ENCODE results near the gene MAP3K5. TPM values are rescaled to one million over a fixed set of nuclear protein-coding genes. Genes with fewer than 3 reads are reported as not detected.

The MAP3K5 gene
- total and polyA plus RNA-seq, 2 of the 8 experiments (the other 6 are each of a cell fraction or from before 2014, with no cell fraction given), result 0.63 to 2.6 TPM

DNA sequence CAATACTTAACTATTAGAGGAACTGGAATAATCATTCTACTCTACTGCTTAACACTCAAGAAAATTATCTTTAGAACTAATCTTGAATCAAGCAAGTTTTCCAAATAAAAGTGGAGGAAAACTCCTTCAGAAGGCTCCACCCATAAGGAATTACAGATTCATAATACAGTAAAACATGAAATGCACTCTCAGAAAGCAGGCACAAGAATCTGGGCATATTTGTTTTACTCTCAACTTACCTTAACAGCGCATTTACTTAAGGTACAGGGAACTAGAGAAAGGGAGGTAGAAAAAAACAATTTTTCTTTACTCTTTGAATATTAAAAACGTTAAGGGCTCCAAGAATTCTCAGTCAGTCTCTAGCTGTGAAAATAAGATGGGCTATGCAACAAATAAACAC, 140.3 kb downstream of the MAP3K5 start (continued):
- TF ChIP-seq, protein P1, sequence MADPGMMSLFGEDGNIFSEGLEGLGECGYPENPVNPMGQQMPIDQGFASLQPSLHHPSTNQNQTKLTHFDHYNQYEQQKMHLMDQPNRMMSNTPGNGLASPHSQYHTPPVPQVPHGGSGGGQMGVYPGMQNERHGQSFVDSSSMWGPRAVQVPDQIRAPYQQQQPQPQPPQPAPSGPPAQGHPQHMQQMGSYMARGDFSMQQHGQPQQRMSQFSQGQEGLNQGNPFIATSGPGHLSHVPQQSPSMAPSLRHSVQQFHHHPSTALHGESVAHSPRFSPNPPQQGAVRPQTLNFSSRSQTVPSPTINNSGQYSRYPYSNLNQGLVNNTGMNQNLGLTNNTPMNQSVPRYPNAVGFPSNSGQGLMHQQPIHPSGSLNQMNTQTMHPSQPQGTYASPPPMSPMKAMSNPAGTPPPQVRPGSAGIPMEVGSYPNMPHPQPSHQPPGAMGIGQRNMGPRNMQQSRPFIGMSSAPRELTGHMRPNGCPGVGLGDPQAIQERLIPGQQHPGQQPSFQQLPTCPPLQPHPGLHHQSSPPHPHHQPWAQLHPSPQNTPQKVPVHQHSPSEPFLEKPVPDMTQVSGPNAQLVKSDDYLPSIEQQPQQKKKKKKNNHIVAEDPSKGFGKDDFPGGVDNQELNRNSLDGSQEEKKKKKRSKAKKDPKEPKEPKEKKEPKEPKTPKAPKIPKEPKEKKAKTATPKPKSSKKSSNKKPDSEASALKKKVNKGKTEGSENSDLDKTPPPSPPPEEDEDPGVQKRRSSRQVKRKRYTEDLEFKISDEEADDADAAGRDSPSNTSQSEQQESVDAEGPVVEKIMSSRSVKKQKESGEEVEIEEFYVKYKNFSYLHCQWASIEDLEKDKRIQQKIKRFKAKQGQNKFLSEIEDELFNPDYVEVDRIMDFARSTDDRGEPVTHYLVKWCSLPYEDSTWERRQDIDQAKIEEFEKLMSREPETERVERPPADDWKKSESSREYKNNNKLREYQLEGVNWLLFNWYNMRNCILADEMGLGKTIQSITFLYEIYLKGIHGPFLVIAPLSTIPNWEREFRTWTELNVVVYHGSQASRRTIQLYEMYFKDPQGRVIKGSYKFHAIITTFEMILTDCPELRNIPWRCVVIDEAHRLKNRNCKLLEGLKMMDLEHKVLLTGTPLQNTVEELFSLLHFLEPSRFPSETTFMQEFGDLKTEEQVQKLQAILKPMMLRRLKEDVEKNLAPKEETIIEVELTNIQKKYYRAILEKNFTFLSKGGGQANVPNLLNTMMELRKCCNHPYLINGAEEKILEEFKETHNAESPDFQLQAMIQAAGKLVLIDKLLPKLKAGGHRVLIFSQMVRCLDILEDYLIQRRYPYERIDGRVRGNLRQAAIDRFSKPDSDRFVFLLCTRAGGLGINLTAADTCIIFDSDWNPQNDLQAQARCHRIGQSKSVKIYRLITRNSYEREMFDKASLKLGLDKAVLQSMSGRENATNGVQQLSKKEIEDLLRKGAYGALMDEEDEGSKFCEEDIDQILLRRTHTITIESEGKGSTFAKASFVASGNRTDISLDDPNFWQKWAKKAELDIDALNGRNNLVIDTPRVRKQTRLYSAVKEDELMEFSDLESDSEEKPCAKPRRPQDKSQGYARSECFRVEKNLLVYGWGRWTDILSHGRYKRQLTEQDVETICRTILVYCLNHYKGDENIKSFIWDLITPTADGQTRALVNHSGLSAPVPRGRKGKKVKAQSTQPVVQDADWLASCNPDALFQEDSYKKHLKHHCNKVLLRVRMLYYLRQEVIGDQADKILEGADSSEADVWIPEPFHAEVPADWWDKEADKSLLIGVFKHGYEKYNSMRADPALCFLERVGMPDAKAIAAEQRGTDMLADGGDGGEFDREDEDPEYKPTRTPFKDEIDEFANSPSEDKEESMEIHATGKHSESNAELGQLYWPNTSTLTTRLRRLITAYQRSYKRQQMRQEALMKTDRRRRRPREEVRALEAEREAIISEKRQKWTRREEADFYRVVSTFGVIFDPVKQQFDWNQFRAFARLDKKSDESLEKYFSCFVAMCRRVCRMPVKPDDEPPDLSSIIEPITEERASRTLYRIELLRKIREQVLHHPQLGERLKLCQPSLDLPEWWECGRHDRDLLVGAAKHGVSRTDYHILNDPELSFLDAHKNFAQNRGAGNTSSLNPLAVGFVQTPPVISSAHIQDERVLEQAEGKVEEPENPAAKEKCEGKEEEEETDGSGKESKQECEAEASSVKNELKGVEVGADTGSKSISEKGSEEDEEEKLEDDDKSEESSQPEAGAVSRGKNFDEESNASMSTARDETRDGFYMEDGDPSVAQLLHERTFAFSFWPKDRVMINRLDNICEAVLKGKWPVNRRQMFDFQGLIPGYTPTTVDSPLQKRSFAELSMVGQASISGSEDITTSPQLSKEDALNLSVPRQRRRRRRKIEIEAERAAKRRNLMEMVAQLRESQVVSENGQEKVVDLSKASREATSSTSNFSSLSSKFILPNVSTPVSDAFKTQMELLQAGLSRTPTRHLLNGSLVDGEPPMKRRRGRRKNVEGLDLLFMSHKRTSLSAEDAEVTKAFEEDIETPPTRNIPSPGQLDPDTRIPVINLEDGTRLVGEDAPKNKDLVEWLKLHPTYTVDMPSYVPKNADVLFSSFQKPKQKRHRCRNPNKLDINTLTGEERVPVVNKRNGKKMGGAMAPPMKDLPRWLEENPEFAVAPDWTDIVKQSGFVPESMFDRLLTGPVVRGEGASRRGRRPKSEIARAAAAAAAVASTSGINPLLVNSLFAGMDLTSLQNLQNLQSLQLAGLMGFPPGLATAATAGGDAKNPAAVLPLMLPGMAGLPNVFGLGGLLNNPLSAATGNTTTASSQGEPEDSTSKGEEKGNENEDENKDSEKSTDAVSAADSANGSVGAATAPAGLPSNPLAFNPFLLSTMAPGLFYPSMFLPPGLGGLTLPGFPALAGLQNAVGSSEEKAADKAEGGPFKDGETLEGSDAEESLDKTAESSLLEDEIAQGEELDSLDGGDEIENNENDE (IDR thresholded peaks at IDR 0.05; ENCODE audit: insufficient replicate concordance, low read length), result no peak
- no peak for TF ChIP-seq SP2 (IDR thresholded peaks at IDR 0.05; ENCODE audit: low read length)
- no peak for TF ChIP-seq PHF8 (conservative IDR thresholded peaks at IDR 0.05; ENCODE audit: low read depth, low read length)
- TF ChIP-seq KDM4A (IDR thresholded peaks at IDR 0.05; ENCODE audit: low read depth, low read length, severe bottlenecking), result no peak
- TF ChIP-seq JUND (IDR thresholded peaks at IDR 0.05; ENCODE audit: low read length), result no peak
- TF ChIP-seq POU5F1 (IDR thresholded peaks at IDR 0.05; ENCODE audit: low read depth, low read length), result no peak
- TF ChIP-seq GTF2F1 (IDR thresholded peaks at IDR 0.05; ENCODE audit: borderline replicate concordance, low read depth, low read length), result no peak
- no peak for TF ChIP-seq GABPA (IDR thresholded peaks at IDR 0.05; ENCODE audit: borderline replicate concordance, insufficient read depth, low read length)
- no peak for TF ChIP-seq CBX8 (IDR thresholded peaks at IDR 0.05; ENCODE audit: borderline replicate concordance, low read depth, low read length)
- TF ChIP-seq NANOG (IDR thresholded peaks at IDR 0.05; ENCODE audit: insufficient read depth, low read depth, low read length, poor library complexity, severe bottlenecking), result no peak
- TF ChIP-seq POLR2A (IDR thresholded peaks at IDR 0.05; ENCODE audit: control extremely low read depth in 1 of 2, low read depth in 2 of 2, low read length in 2 of 2), result no peak

Measured in H1 (cell line).